WERI-Rb-1 (cell line): ENCODE results near the gene CUEDC1.

Experiments used
- DNase-seq: peaks from one replicate; pipeline ENCODE4 v3.0.0-alpha.2; 2020
- H3K27ac ChIP-seq: fragments of 250-450 bp; sonication (Bioruptor Pico); 2 replicates; pipeline ENCODE4 v1.5.1; 2020; ENCODE audit warnings: mild to moderate bottlenecking, moderate library complexity
- H3K27me3 ChIP-seq: fragments of 250-450 bp; sonication (Bioruptor Pico); 2 replicates; pipeline ENCODE4 v1.5.1; 2021; ENCODE audit warnings: mild to moderate bottlenecking, low read depth, moderate library complexity; ENCODE audit not compliant: insufficient read depth, severe bottlenecking
- H3K36me3 ChIP-seq: fragments of 250-450 bp; sonication (Bioruptor Pico); 2 replicates; pipeline ENCODE4 v1.5.1; 2020; ENCODE audit warnings: mild to moderate bottlenecking, moderate library complexity
- H3K4me3 ChIP-seq: 2 replicates; pipeline ENCODE4 v1.5.1; 2011; ENCODE audit warnings: low read depth, mild to moderate bottlenecking, control low read depth, low read length
- H3K9me3 ChIP-seq: fragments of 250-450 bp; sonication (Bioruptor Pico); 2 replicates; pipeline ENCODE4 v1.5.1; 2021; ENCODE audit warnings: mild to moderate bottlenecking, moderate library complexity; ENCODE audit not compliant: severe bottlenecking
- TF ChIP-seq, protein P1 (sequence below): IDR thresholded peaks from 2 replicates; pipeline ENCODE4 v1.5.1; 2011; ENCODE audit warnings: low read depth, mild to moderate bottlenecking, control low read depth, inconsistent platforms, low read length

Gene CUEDC1

DNA sequence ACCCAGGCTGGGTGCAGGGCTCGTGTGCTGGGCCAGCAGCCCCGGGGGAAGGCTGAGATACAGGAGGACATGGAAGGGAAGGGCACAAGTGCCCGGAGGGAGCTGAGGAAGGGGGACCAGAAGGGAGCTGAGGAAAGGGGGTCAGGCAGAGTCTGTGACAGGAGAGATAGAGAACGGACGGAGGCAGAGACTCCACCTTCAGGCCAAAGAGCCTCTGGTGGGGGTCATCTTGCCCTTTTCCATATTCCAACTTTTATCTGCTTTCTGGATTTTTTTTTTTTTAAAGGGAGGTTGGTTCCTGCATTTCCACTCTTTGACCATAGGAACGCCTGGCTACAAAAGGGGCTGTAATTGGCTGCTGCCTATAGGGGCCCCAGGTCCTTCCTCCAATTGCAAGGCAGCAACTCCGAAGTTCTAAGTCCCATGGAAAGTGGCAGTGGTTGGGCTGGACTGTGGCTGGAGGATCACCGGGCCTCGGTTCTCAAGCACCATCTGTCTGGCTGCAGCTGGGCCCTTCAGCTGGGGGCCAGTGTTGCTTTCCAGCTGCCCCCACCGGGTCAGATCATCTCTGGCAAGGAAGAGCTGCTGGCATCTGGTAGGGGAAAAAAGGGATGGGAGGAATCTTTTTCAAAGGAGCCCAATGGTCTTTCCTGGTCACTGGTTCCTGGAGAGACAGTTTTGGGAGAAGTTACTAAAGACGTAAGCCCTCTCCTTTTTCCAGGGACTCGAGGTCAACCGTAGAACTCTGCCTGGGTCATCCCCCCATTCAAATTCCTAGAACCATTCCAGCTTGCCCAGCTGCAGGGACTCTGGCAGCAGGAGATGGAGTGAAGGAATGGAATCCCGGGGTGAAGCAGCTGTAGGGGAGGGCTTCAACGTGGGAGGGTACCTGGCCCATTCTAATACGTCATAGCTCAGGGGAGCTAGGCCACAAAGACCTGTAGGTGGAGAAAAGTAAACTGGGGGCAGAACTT is 92.2 kb downstream of the CUEDC1 start:
- Histone ChIP-seq H3K4me3 (no peak overlapping the region), H3K27me3 (no peaks in the 10 kb centered on the region), H3K36me3 (peaks cover 11% of the 10 kb centered on the region), H3K9me3 (no peaks in the 10 kb centered on the region), H3K27ac (peak overlapping the region; percentile 69)
- peak; percentile 70 for DNase-seq
- TF ChIP-seq, protein P1, sequence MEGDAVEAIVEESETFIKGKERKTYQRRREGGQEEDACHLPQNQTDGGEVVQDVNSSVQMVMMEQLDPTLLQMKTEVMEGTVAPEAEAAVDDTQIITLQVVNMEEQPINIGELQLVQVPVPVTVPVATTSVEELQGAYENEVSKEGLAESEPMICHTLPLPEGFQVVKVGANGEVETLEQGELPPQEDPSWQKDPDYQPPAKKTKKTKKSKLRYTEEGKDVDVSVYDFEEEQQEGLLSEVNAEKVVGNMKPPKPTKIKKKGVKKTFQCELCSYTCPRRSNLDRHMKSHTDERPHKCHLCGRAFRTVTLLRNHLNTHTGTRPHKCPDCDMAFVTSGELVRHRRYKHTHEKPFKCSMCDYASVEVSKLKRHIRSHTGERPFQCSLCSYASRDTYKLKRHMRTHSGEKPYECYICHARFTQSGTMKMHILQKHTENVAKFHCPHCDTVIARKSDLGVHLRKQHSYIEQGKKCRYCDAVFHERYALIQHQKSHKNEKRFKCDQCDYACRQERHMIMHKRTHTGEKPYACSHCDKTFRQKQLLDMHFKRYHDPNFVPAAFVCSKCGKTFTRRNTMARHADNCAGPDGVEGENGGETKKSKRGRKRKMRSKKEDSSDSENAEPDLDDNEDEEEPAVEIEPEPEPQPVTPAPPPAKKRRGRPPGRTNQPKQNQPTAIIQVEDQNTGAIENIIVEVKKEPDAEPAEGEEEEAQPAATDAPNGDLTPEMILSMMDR = no peak

DNA sequence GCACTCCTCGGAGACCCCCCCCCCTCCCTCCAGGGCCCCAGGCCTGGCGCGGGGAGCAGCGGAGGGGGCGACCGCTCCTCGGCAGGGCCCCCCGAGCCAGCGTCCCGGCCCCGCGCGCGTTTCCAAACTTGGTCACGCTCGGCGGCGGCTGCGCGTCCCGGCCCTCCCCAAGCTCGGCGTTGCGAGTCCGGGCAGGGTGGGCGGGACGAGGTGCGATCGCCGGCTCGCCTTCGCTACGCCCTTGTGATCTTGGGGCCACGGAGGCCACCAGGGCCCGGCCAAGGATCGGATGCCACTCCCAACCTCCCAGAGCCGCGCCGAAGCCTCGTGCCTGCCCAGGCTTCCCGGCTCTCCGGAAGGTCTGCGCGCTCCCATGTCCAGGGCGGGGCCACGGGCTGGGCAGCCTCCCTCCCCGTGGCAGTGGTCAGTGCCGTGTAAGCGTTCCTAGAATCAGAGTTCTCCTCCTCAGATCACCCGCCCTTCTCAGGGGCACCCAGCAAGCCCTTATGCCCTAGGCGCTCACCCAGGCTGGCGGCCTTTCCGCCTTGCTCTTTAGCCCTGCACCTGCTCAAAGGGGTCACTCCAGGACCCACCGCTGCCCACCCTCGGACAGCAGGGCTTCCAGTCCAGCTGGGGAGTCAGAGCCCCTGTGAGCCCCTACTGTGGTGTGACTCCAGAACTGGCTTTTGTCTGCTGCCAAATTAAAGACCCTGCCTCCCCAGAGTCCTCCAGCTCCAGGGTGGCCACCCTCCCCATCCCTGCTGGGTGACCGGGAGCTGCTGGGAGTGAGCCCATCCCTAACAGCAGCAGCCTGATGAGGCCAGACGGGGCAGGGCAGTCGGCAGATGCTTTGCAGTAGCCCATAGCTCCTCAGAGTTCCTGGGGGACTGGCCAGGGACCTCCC is 93.2 kb downstream of the CUEDC1 start:
- Histone ChIP-seq H3K27ac (peak overlapping the region; percentile 69), H3K9me3 (no peaks in the 10 kb centered on the region), H3K27me3 (no peaks in the 10 kb centered on the region), H3K4me3 (no peak overlapping the region), H3K36me3 (peaks cover 11% of the 10 kb centered on the region)
- TF ChIP-seq, protein P1 = no peak
- DNase-seq = peak; percentile 23

- Histone ChIP-seq H3K36me3 (peaks cover 9% of the 10 kb centered on the region), H3K27ac (peak overlapping the region; percentile 69), H3K4me3 (no peak overlapping the region), H3K9me3 (no peaks in the 10 kb centered on the region), H3K27me3 (no peaks in the 10 kb centered on the region)
- DNase-seq = peak; percentile 58
- TF ChIP-seq, protein P1 = no peak
These were observed 94.0 kb downstream of the CUEDC1 start for GRCh38 chr17:57861000-57861789.

DNA sequence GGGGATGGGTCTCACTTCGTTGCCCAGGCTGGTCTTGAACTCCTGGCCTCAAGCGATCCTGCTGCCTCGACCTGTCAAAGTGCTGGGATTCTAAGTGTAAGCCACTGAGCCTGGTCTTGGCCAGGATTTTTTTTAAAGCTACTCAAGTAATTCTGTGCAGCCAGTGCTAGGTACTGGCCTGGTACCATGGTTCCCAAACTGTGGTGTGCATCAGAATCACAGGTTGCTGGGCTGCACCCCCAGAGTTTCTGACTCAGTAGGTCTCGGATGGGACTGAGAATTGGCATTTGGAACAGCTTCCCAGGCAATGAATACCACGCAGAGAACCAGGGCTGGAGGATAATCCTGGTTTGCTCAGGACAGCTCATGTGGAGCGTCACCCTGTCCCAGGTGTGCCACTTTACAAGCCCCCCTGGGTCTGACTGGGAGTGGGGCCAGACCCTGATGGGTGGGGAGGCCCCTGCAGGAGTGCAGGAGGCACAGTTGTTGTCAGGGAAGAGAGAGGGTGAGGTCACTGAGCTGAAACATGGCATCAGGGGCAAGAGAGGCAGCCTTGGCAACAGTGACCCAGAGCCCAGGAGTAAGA is 94.7 kb downstream of the CUEDC1 start:
- H3K4me3 ChIP-seq = no peak overlapping the region
- no peaks in the 10 kb centered on the region for H3K27me3 ChIP-seq
- H3K9me3 ChIP-seq = no peaks in the 10 kb centered on the region
- TF ChIP-seq, protein P1 = no peak
- peak overlapping the region; percentile 69 for H3K27ac ChIP-seq
- H3K36me3 ChIP-seq = peaks cover 5% of the 10 kb centered on the region
- no peak for DNase-seq
